Heart left ventricle (tissue), 16 donors: ENCODE data around the gene ZBTB5. TPM values are rescaled to one million over a fixed set of nuclear protein-coding genes. Genes with fewer than 3 reads are reported as not detected.
"Not testable (repeated sequence)": the region's sequence is repeated elsewhere in the genome, so short reads cannot be mapped to it uniquely, and the experiment has no call there.

Source experiments
- ATAC-seq, 4 donors: fragments of 200-7000 bp; cut with Tn5 transposase; one replicate each; pipeline ENCODE4 v1.9.1; 2020 to 2022; ENCODE audit warnings: moderate library complexity in 4 of 4, mild to moderate bottlenecking in 3 of 4, moderate number of reproducible peaks in 1 of 4
- DNase-seq, 5 donors: peaks; one replicate each; pipeline ENCODE4 v3.0.0-alpha.2; 2020
- H3K27ac ChIP-seq, 12 donors: fragments of 200-600 bp; sonication (generic) in 4 of 12; one replicate each; pipeline versions ENCODE4 v1.5.0 to v1.8.0; 2016 to 2022; ENCODE audit warnings: mild to moderate bottlenecking in 2 of 12
- H3K27me3 ChIP-seq, 9 donors: fragments of 200-600 bp; sonication (generic) in 2 of 9; one replicate each; pipeline versions ENCODE4 v1.5.1 to v1.8.0; 2016 to 2022; ENCODE audit warnings: mild to moderate bottlenecking in 3 of 9
- H3K36me3 ChIP-seq, 9 donors: fragments of 200-600 bp; sonication (generic) in 2 of 9; one replicate each; pipeline versions ENCODE4 v1.5.0 to v1.8.0; 2018 to 2022; ENCODE audit warnings: mild to moderate bottlenecking in 2 of 9
- H3K4me1 ChIP-seq, 12 donors: fragments of 200-600 bp; sonication (generic) in 4 of 12; one replicate each; pipeline versions ENCODE4 v1.5.0 to v1.8.0; 2016 to 2022; ENCODE audit warnings: mild to moderate bottlenecking in 3 of 12
- H3K4me3 ChIP-seq, 12 donors: fragments of 200-600 bp; sonication (generic) in 4 of 12; one replicate each; pipeline versions ENCODE4 v1.5.0 to v1.8.0; 2017 to 2022; ENCODE audit warnings: mild to moderate bottlenecking in 9 of 12, moderate library complexity in 4 of 12
- H3K9me3 ChIP-seq, 12 donors: fragments of 200-600 bp; sonication (generic) in 4 of 12; one replicate each; pipeline versions ENCODE4 v1.5.0 to v1.8.0; 2016 to 2022; ENCODE audit warnings: mild to moderate bottlenecking in 1 of 12
- CTCF ChIP-seq, 12 donors: fragments of 200-600 bp; sonication (generic) in 4 of 12; IDR thresholded peaks; one replicate each; pipeline versions ENCODE4 v1.5.0 to v1.8.0; 2018 to 2022; ENCODE audit warnings: antibody characterized with exemption in 12 of 12, mild to moderate bottlenecking in 5 of 12
- POLR2A ChIP-seq, 2 donors: fragments of 450-650 bp; IDR thresholded peaks; one replicate each; pipeline ENCODE4 v1.6.1; 2017; ENCODE audit warnings: antibody characterized with exemption in 2 of 2, mild to moderate bottlenecking in 2 of 2, moderate library complexity in 2 of 2
- WGBS, 4 donors: extraction: QIAGEN DNeasy Blood & Tissue Kit in 2 of 4; methylation state at CpG; one replicate each; pipeline versions ENCODE4 v1.1.5 to v1.1.7; 2013 to 2018; 5-methylcytosine and 5-hydroxymethylcytosine counted together
- intact Hi-C, 10 donors: fragments of 100-400 bp; cut with DNase I; formaldehyde crosslinking; loops; one replicate each; pipeline versions ENCODE4 v1.11.1 to v1.14.2; 2022
- polyA plus RNA-seq, 2 donors: library from polyadenylated mRNA; stranded (reverse); fragments of 200-250 nt; gene quantifications; one replicate each; pipeline ENCODE4 v1.2.3, GENCODE V29; 2013
- total RNA-seq, 9 donors: library from RNA; depleted of rRNA in 2 of 9; stranded (reverse); fragments of >200 nt in 2 of 9; fragmentation: NEBNext Ultra II Directional in 3 of 9; extraction: Animal tissue kit (Norgen Biotek cat#: 25700) in 3 of 9; gene quantifications; one replicate each; pipeline versions ENCODE4 v1.1.0 to v1.2.4, GENCODE V29; 2016 to 2023
- donor health status: ischemic (EF 13 %, LVEDD 7.1; RV severe dilation, severe dysfunction).
- donor health status: healthy with polysubstance abuse.
- donor health status: DM: no; HTN: yes; CAD: no.
- donor health status: DM: no; HTN: no; CAD: no.
- donor health status: ischemic (EF 25% LVEDD 6.9; RV normal size, moderate dysfunction).
- donor health status: ischemic (EF 25% LVEDD 5.7; RV mildly dilated, moderate dysfunction).
- donor health status: healthy.
- donor health status: DM: yes; HTN: yes; CAD: no.
- donor health status: ischemic (EF 35%, LVEDD 5.7; RV mildly dilated, moderate dysfunction).
- donor health status: nonischemic (EF 11% LVEDD 7.7; RV severe dilation, severe dysfunction).
- donor health status: DM: yes; HTN: yes; CAD: no.
- donor health status: PGD.
- donor health status: ischemic (EF 29% LVEDD 5.4; RV normal size, mild dysfunction).
- donor health status: nonischemic (EF 23%, LVEDD 6.1; RV moderate dilation, normal function).

ZBTB5 gene
- total and polyA plus RNA-seq, 11 donors = 1.8 to 8.0 (median 6.3) TPM

- TF ChIP-seq CTCF (IDR thresholded peaks at IDR 0.05) (no peak), POLR2A (IDR thresholded peaks at IDR 0.05) (no peak)
- DNase-seq (no peak), ATAC-seq (no peak)
- Histone ChIP-seq H3K36me3 (no peaks in the 10 kb centered on the region), H3K4me3 (no peak overlapping the region), H3K4me1 (peaks cover 0 to 6% (median 5%) of the 10 kb centered on the region in 12 donors), H3K9me3 (no peaks in the 10 kb centered on the region), H3K27ac (no peak overlapping the region), H3K27me3 (peaks cover 0 to 17% (median 0%) of the 10 kb centered on the region in 9 donors)
- 80 to 86% (median 84%) methylated on average over 3 of the region's 3 CpGs for WGBS, 4 donors
- intact Hi-C loops = loop anchor here in 6 of 10 donors (10.0 kb wide), 4 partner anchors 94 to 954 kb away; partner anchors contain the start of genes FBXO10 (in 3 of the 6) and TRMT10B (in 1 of the 6)
These were observed 15.5 kb upstream of the ZBTB5 start for GRCh38 chr9:37480759-37481158.

- ATAC-seq, H3K36me3 ChIP-seq, DNase-seq, H3K4me3 ChIP-seq, H3K4me1 ChIP-seq, H3K27ac ChIP-seq, intact Hi-C loops: not testable (repeated sequence)
- H3K9me3 ChIP-seq = peaks cover 0 to 19% (median 9%) of the 10 kb centered on the region in 12 donors
- 61 to 69% (median 63%) methylated on average over 5 of the region's 5 CpGs for WGBS, 4 donors
- peaks cover 0 to 17% (median 0%) of the 10 kb centered on the region in 9 donors for H3K27me3 ChIP-seq
These were observed 12.9 kb upstream of the ZBTB5 start for GRCh38 chr9:37477987-37478619.

GRCh38 chr9:37477443-37477842 is 12.2 kb upstream of the ZBTB5 start:
- ATAC-seq, intact Hi-C loops, H3K27ac ChIP-seq, H3K4me3 ChIP-seq, H3K36me3 ChIP-seq, DNase-seq, H3K4me1 ChIP-seq: not testable (repeated sequence)
- peaks cover 0 to 17% (median 0%) of the 10 kb centered on the region in 9 donors for H3K27me3 ChIP-seq
- WGBS, 4 donors = 88 to 95% (median 92%) methylated on average over 4 of the region's 4 CpGs
- peaks cover 0 to 19% (median 9%) of the 10 kb centered on the region in 12 donors for H3K9me3 ChIP-seq

GRCh38 chr9:37476930-37477329 is 11.7 kb upstream of the ZBTB5 start:
- intact Hi-C loops = no loop called here
- peaks cover 0 to 17% (median 0%) of the 10 kb centered on the region in 9 donors for H3K27me3 ChIP-seq
- H3K27ac ChIP-seq = no peak overlapping the region
- H3K4me3 ChIP-seq = no peak overlapping the region
- H3K4me1 ChIP-seq = peaks cover 0 to 10% (median 1%) of the 10 kb centered on the region in 12 donors
- DNase-seq = no peak
- no peaks in the 10 kb centered on the region for H3K36me3 ChIP-seq
- WGBS, 4 donors = 73 to 78% (median 75%) methylated on average over 11 of the region's 11 CpGs
- ATAC-seq = no peak
- peaks cover 0 to 19% (median 9%) of the 10 kb centered on the region in 12 donors for H3K9me3 ChIP-seq
- TF ChIP-seq CTCF (IDR thresholded peaks at IDR 0.05) = no peak

- Histone ChIP-seq H3K4me3 (no peak overlapping the region), H3K27me3 (peaks cover 0 to 5% (median 0%) of the 10 kb centered on the region in 9 donors), H3K4me1 (peaks cover 0 to 12% (median 4%) of the 10 kb centered on the region in 12 donors), H3K36me3 (no peaks in the 10 kb centered on the region), H3K9me3 (peaks cover 0 to 19% (median 9%) of the 10 kb centered on the region in 12 donors), H3K27ac (no peak overlapping the region)
- ATAC-seq = no peak
- WGBS, 4 donors = 73 to 96% (median 94%) methylated on average over 3 of the region's 3 CpGs
- intact Hi-C loops = no loop called here
- TF ChIP-seq POLR2A (IDR thresholded peaks at IDR 0.05) (no peak), CTCF (IDR thresholded peaks at IDR 0.05) (no peak)
- no peak for DNase-seq
These were observed 9.2 kb upstream of the ZBTB5 start for GRCh38 chr9:37474438-37474837.

GRCh38 chr9:37473982-37474381 is 8.7 kb upstream of the ZBTB5 start:
- DNase-seq, H3K36me3 ChIP-seq, ATAC-seq, H3K4me3 ChIP-seq, H3K27me3 ChIP-seq, intact Hi-C loops, H3K27ac ChIP-seq: not testable (repeated sequence)
- WGBS, 4 donors = 60 to 81% (median 64%) methylated on average over 6 of the region's 6 CpGs
- Histone ChIP-seq H3K4me1 (peaks cover 0 to 12% (median 4%) of the 10 kb centered on the region in 12 donors), H3K9me3 (peaks cover 0 to 19% (median 9%) of the 10 kb centered on the region in 12 donors)
